ENCODE results near the gene SOX14. TPM values are rescaled to one million over a fixed set of nuclear protein-coding genes. Genes with fewer than 3 reads are reported as not detected.

The SOX14 gene
- total RNA-seq, 1 experiment from 2014 or later: not detected

DNA sequence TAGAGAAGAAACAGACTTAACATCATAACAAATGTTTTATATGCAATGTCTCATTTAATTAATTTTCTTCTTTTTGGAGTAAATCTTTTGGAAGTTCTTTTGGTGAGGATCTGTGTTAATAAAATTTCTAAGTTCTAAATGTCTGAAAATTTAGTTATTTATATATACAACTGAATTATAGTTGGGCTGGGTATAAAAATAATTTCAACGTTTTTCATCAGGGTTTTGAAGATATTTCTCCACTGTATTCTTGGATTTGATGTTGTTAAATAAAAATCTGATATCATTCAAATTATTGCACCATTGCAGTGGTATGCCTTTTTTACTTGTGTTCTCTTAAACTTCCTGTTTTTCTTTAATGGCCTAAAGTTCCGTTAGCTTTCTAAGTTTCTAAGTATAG lies 26.9 kb upstream of the SOX14 start:
- Mint-ChIP-seq H3K4me3 (ENCODE audit: unreplicated experiment) (no peak overlapping the region), H3K4me1 (ENCODE audit: low read depth, unreplicated experiment) (no peaks in the 10 kb centered on the region)
- no peak for DNase-seq

DNA sequence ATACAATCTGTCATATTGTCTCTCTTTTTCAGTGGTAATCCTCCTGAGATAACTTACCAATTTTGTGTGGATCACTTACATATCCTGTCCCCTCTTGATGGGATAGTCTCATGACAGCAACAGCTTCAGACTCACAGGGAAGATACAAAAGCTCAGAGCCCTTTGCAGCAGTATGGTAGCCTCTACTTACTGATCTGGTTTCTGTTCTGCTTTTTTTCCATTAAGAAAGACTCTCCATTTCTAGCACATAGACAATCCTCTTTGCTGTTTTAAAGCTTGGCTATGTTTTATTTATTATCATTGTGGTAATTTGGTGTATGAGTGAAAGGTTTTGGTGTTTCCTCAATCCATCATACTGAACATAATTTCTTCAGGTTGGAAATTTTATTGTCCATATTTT lies 25.4 kb upstream of the SOX14 start:
- no peaks in the 10 kb centered on the region for H3K4me1 Mint-ChIP-seq (ENCODE audit: low read depth, unreplicated experiment)
- no peak overlapping the region for H3K27ac Mint-ChIP-seq (ENCODE audit: unreplicated experiment)
- BruUV-seq (replicated peaks): no TSS peak
- Histone ChIP-seq H3K9me3 (0 out of 2 replicates have a peak, but pooled peaks cover 4% of the 10 kb centered on the region), H3K4me1 (no peaks in the 10 kb centered on the region), H3K4me3 (ENCODE audit: low read depth, low read length) (no peak overlapping the region), H3K27me3 (replicated peaks; ENCODE audit: control insufficient read depth, insufficient read depth, low read length) (no peaks in the 10 kb centered on the region), H3K36me3 (ENCODE audit: control insufficient read depth, insufficient read depth, low read length) (no peaks in the 10 kb centered on the region)
- CTCF ChIA-PET: no interaction called here
- intact Hi-C loops (cut with micrococcal nuclease; ENCODE audit: unreplicated experiment): no loop called here
- H3K4me3 Mint-ChIP-seq (ENCODE audit: unreplicated experiment): no peak overlapping the region
- peaks cover 25% of the 10 kb centered on the region for H3K9me3 Mint-ChIP-seq (ENCODE audit: unreplicated experiment)
- DNase-seq: no peak
- POLR2A ChIA-PET: no interaction called here
- TF ChIP-seq, protein P1, sequence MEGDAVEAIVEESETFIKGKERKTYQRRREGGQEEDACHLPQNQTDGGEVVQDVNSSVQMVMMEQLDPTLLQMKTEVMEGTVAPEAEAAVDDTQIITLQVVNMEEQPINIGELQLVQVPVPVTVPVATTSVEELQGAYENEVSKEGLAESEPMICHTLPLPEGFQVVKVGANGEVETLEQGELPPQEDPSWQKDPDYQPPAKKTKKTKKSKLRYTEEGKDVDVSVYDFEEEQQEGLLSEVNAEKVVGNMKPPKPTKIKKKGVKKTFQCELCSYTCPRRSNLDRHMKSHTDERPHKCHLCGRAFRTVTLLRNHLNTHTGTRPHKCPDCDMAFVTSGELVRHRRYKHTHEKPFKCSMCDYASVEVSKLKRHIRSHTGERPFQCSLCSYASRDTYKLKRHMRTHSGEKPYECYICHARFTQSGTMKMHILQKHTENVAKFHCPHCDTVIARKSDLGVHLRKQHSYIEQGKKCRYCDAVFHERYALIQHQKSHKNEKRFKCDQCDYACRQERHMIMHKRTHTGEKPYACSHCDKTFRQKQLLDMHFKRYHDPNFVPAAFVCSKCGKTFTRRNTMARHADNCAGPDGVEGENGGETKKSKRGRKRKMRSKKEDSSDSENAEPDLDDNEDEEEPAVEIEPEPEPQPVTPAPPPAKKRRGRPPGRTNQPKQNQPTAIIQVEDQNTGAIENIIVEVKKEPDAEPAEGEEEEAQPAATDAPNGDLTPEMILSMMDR (IDR thresholded peaks at IDR 0.05; ENCODE audit: insufficient read depth in 1 of 2, low read depth in 1 of 2, low read length in 1 of 2, severe bottlenecking in 1 of 2, unreplicated experiment in 1 of 2): no peak
- no peaks in the 10 kb centered on the region for H3K36me3 Mint-ChIP-seq (ENCODE audit: insufficient read depth, unreplicated experiment)
- H3K27me3 Mint-ChIP-seq (ENCODE audit: insufficient read depth, unreplicated experiment): no peaks in the 10 kb centered on the region

More for the DNA sequence above, 26.9 kb upstream of the SOX14 start:
- Mint-ChIP-seq H3K36me3 (ENCODE audit: insufficient read depth, unreplicated experiment) (no peaks in the 10 kb centered on the region), H3K27ac (ENCODE audit: unreplicated experiment) (no peak overlapping the region), H3K9me3 (ENCODE audit: unreplicated experiment) (peaks cover 25% of the 10 kb centered on the region), H3K27me3 (ENCODE audit: insufficient read depth, unreplicated experiment) (no peaks in the 10 kb centered on the region)
- intact Hi-C loops (cut with micrococcal nuclease; ENCODE audit: unreplicated experiment): no loop called here
- Histone ChIP-seq H3K36me3 (ENCODE audit: control insufficient read depth, insufficient read depth, low read length) (no peaks in the 10 kb centered on the region), H3K27me3 (replicated peaks; ENCODE audit: control insufficient read depth, insufficient read depth, low read length) (no peaks in the 10 kb centered on the region), H3K4me1 (no peaks in the 10 kb centered on the region), H3K4me3 (ENCODE audit: low read depth, low read length) (no peak overlapping the region), H3K9me3 (0 out of 2 replicates have a peak, but pooled peaks cover 4% of the 10 kb centered on the region)
- BruUV-seq (replicated peaks): no TSS peak
- ChIA-PET POLR2A (no interaction called here), CTCF (no interaction called here)
- TF ChIP-seq, protein P1 (IDR thresholded peaks at IDR 0.05; ENCODE audit: insufficient read depth in 1 of 2, low read depth in 1 of 2, low read length in 1 of 2, severe bottlenecking in 1 of 2, unreplicated experiment in 1 of 2): no peak

DNA sequence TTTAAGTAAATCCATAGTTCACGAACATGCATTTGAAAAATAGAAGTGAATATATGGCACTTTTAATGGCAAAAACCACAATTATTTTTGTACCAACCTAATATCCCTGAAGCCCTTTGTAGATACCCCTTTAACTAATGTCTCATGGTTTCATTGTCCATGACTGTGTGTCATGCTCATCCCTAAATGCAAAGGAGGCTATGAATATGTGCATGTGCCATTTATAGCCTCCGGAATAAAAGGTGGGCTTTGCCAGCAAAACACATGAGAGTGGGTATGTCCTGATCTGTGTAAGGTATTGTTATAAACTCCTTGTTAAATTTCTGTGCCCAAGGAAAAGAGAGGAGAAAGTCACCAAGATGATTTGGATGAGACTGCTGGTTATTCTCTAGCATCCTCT lies 20.5 kb upstream of the SOX14 start:
- H3K36me3 ChIP-seq (ENCODE audit: control insufficient read depth, insufficient read depth, low read length): no peaks in the 10 kb centered on the region
- H3K27me3 ChIP-seq (replicated peaks; ENCODE audit: control insufficient read depth, insufficient read depth, low read length): no peaks in the 10 kb centered on the region
- Mint-ChIP-seq H3K27me3 (ENCODE audit: insufficient read depth, unreplicated experiment) (peaks cover 14% of the 10 kb centered on the region), H3K9me3 (ENCODE audit: unreplicated experiment) (no peaks in the 10 kb centered on the region), H3K27ac (ENCODE audit: unreplicated experiment) (no peak overlapping the region), H3K4me3 (ENCODE audit: unreplicated experiment) (no peak overlapping the region), H3K4me1 (ENCODE audit: low read depth, unreplicated experiment) (no peaks in the 10 kb centered on the region), H3K36me3 (ENCODE audit: insufficient read depth, unreplicated experiment) (no peaks in the 10 kb centered on the region)
- no peak for DNase-seq
- CTCF ChIA-PET: no interaction called here
- intact Hi-C loops (cut with micrococcal nuclease; ENCODE audit: unreplicated experiment): no loop called here
- TF ChIP-seq, protein P1 (IDR thresholded peaks at IDR 0.05; ENCODE audit: insufficient read depth in 1 of 2, low read depth in 1 of 2, low read length in 1 of 2, severe bottlenecking in 1 of 2, unreplicated experiment in 1 of 2): no peak
- H3K4me1 ChIP-seq: no peaks in the 10 kb centered on the region
- BruUV-seq (replicated peaks): no TSS peak
- no peaks in the 10 kb centered on the region for H3K9me3 ChIP-seq
- POLR2A ChIA-PET: no interaction called here
- no peak overlapping the region for H3K4me3 ChIP-seq (ENCODE audit: low read depth, low read length)

All from Caco-2 (cell line).